Transverse colon (tissue), 3 donors: ENCODE results near the gene DAB2.

Experiments
- EP300 ChIP-seq: sonication (generic); formaldehyde crosslinking; IDR thresholded peaks from one replicate; pipeline ENCODE4 v1.6.1; 2017; ENCODE audit warnings: antibody characterized with exemption, low read depth
- TF ChIP-seq, protein P1 (sequence below), 5 experiments: fragments of 200-600 bp in 3 of 5; fragments of 450-650 bp in 2 of 5; sonication (generic) in 3 of 5; IDR thresholded peaks; 1 replicate in 2 of 5; 2 replicates in 3 of 5; pipeline ENCODE4 v1.5.1; 2016 to 2017; ENCODE audit warnings: antibody characterized with exemption in 5 of 5, inconsistent platforms in 3 of 5, mild to moderate bottlenecking in 2 of 5, moderate library complexity in 1 of 5

GRCh38 chr5:39464088-39464487 is 39.3 kb upstream of the DAB2 start:
- no peak for TF ChIP-seq EP300
- TF ChIP-seq, protein P1, sequence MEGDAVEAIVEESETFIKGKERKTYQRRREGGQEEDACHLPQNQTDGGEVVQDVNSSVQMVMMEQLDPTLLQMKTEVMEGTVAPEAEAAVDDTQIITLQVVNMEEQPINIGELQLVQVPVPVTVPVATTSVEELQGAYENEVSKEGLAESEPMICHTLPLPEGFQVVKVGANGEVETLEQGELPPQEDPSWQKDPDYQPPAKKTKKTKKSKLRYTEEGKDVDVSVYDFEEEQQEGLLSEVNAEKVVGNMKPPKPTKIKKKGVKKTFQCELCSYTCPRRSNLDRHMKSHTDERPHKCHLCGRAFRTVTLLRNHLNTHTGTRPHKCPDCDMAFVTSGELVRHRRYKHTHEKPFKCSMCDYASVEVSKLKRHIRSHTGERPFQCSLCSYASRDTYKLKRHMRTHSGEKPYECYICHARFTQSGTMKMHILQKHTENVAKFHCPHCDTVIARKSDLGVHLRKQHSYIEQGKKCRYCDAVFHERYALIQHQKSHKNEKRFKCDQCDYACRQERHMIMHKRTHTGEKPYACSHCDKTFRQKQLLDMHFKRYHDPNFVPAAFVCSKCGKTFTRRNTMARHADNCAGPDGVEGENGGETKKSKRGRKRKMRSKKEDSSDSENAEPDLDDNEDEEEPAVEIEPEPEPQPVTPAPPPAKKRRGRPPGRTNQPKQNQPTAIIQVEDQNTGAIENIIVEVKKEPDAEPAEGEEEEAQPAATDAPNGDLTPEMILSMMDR (IDR thresholded peaks at IDR 0.05) = no peak
